Measurements from ENCODE around the gene ENTHD1. TPM values are rescaled to one million over a fixed set of nuclear protein-coding genes. Genes with fewer than 3 reads are reported as not detected.

ENTHD1 gene
- total RNA-seq, 2 donors from 2014 or later: 0.09 to 5.1 TPM

- Histone ChIP-seq H3K9me3 (no peaks in the 10 kb centered on the region), H3K4me1 (replicated peaks) (no peaks in the 10 kb centered on the region), H3K36me3 (no peaks in the 10 kb centered on the region), H3K4me3 (no peak overlapping the region), H3K27ac (no peak overlapping the region), H3K27me3 (replicated peaks; ENCODE audit: insufficient read depth) (peaks cover 2% of the 10 kb centered on the region)
- intact Hi-C loops (cut with DNase I): no loop called here
- TF ChIP-seq POLR2AphosphoS5 (IDR thresholded peaks at IDR 0.05) (no peak), POLR2A (IDR thresholded peaks at IDR 0.05) (no peak)
- TF ChIP-seq, protein P1, sequence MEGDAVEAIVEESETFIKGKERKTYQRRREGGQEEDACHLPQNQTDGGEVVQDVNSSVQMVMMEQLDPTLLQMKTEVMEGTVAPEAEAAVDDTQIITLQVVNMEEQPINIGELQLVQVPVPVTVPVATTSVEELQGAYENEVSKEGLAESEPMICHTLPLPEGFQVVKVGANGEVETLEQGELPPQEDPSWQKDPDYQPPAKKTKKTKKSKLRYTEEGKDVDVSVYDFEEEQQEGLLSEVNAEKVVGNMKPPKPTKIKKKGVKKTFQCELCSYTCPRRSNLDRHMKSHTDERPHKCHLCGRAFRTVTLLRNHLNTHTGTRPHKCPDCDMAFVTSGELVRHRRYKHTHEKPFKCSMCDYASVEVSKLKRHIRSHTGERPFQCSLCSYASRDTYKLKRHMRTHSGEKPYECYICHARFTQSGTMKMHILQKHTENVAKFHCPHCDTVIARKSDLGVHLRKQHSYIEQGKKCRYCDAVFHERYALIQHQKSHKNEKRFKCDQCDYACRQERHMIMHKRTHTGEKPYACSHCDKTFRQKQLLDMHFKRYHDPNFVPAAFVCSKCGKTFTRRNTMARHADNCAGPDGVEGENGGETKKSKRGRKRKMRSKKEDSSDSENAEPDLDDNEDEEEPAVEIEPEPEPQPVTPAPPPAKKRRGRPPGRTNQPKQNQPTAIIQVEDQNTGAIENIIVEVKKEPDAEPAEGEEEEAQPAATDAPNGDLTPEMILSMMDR (IDR thresholded peaks at IDR 0.05): no peak
- whole genome bisulfite sequencing: 90% methylated on average over 2 of the region's 2 CpGs
- DNase-seq (ENCODE audit: low spot score): no peak
These were observed 60.0 kb downstream of the ENTHD1 start for GRCh38 chr22:39833610-39834009.

GRCh38 chr22:39833093-39833492 lies 60.5 kb downstream of the ENTHD1 start:
- H3K9me3 ChIP-seq: no peaks in the 10 kb centered on the region
- H3K4me3 ChIP-seq: no peak overlapping the region
- TF ChIP-seq, protein P1 (IDR thresholded peaks at IDR 0.05): no peak
- TF ChIP-seq POLR2A (IDR thresholded peaks at IDR 0.05) (no peak), POLR2AphosphoS5 (IDR thresholded peaks at IDR 0.05) (no peak)
- no peak overlapping the region for H3K27ac ChIP-seq
- peaks cover 2% of the 10 kb centered on the region for H3K27me3 ChIP-seq (replicated peaks; ENCODE audit: insufficient read depth)
- no peaks in the 10 kb centered on the region for H3K4me1 ChIP-seq (replicated peaks)
- intact Hi-C loops (cut with DNase I): no loop called here
- no peak for DNase-seq (ENCODE audit: low spot score)
- H3K36me3 ChIP-seq: no peaks in the 10 kb centered on the region
- WGBS: 0% methylated on average over 1 of the region's 1 CpG

DNA sequence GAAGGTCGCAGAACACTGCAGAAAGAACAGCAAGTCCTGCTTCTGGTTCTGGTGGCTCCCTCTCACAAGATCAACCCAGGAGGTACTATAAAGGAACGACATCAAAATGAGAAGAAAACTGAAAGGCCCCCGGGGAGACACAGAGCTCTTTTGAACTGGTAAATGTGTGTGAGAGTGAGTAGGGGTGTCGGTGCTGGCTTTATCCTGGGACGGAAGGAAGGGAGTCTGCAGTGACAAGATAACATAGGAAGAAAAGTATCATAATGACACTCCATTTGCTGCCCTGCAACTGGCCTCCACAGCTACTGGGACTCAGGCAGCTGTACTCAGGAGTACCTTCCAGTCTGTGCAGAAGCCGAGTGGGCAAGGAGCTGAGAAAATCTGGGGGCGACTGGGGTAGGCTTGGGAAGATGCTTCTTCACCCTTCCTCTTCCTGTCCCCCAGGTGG lies 60.9 kb downstream of the ENTHD1 start:
- no peak for DNase-seq (ENCODE audit: low spot score)
- 55% methylated on average over 7 of the region's 7 CpGs for WGBS
- intact Hi-C loops (cut with DNase I): no loop called here

DNA sequence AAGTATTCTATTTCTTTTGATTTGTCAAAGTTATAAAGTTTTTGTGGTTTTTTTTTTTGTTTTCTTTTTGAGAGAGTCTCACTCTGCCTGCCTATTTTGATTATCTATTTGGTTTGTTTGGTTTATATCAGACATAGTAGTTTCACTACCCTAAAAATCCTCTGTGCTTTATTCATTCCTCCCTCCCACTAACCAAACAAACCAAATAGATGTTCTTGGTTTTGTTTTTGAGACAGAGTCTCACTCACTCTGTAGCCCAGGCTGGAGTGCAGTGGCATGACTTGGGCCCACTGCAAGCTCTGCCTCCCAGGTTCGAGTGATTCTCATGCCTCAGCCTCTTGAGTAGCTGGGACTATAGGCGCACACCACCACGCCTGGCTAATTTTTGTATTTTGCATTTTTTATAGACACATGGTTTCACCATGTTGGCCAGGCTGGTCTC lies 67.9 kb downstream of the ENTHD1 start:
- H3K4me1 ChIP-seq (replicated peaks): no peaks in the 10 kb centered on the region
- 94% methylated on average over 3 of the region's 3 CpGs for WGBS
- H3K4me3 ChIP-seq: no peak overlapping the region
- no peaks in the 10 kb centered on the region for H3K27me3 ChIP-seq (replicated peaks; ENCODE audit: insufficient read depth)
- TF ChIP-seq, protein P1 (IDR thresholded peaks at IDR 0.05): no peak
- TF ChIP-seq POLR2AphosphoS5 (IDR thresholded peaks at IDR 0.05) (no peak), POLR2A (IDR thresholded peaks at IDR 0.05) (no peak)
- H3K36me3 ChIP-seq: no peaks in the 10 kb centered on the region
- DNase-seq (ENCODE audit: low spot score): no peak
- no peaks in the 10 kb centered on the region for H3K9me3 ChIP-seq
- intact Hi-C loops (cut with DNase I): no loop called here
- H3K27ac ChIP-seq: no peak overlapping the region

More for the DNA sequence above, 60.9 kb downstream of the ENTHD1 start:
- H3K36me3 ChIP-seq: no peaks in the 10 kb centered on the region
- TF ChIP-seq POLR2A (IDR thresholded peaks at IDR 0.05) (no peak), POLR2AphosphoS5 (IDR thresholded peaks at IDR 0.05) (no peak)
- TF ChIP-seq, protein P1 (IDR thresholded peaks at IDR 0.05): no peak
- H3K9me3 ChIP-seq: no peaks in the 10 kb centered on the region
- H3K27ac ChIP-seq: no peak overlapping the region
- H3K4me1 ChIP-seq (replicated peaks): no peaks in the 10 kb centered on the region
- H3K4me3 ChIP-seq: no peak overlapping the region
- peaks cover 2% of the 10 kb centered on the region for H3K27me3 ChIP-seq (replicated peaks; ENCODE audit: insufficient read depth)

- Histone ChIP-seq H3K27me3 (replicated peaks; ENCODE audit: insufficient read depth) (no peaks in the 10 kb centered on the region), H3K4me3 (no peak overlapping the region), H3K36me3 (no peaks in the 10 kb centered on the region), H3K4me1 (replicated peaks) (no peaks in the 10 kb centered on the region), H3K9me3 (no peaks in the 10 kb centered on the region), H3K27ac (no peak overlapping the region)
- WGBS: 81% methylated on average over 3 of the region's 3 CpGs
- intact Hi-C loops (cut with DNase I): no loop called here
- DNase-seq (ENCODE audit: low spot score): no peak
- TF ChIP-seq, protein P1 (IDR thresholded peaks at IDR 0.05): no peak
- TF ChIP-seq POLR2AphosphoS5 (IDR thresholded peaks at IDR 0.05) (no peak), POLR2A (IDR thresholded peaks at IDR 0.05) (no peak)
These were observed 72.6 kb downstream of the ENTHD1 start for GRCh38 chr22:39821008-39821407.
